Endothelial cell of umbilical vein (primary cell): ENCODE measurements around the gene ITM2B. TPM values are rescaled to one million over a fixed set of nuclear protein-coding genes. Genes with fewer than 3 reads are reported as not detected.

Experiments used
- BruUV-seq: library from RNA; stranded (reverse); fragments of 400-500 nt; replicated peaks from 2 replicates; lab custom pipeline; 2021; lab: Mats Ljungman, UMichigan
- CTCF ChIA-PET: fragments of 300-600, 350-600 bp; sonication (Branson Sonifier 250); formaldehyde crosslinking; loops from one replicate; lab custom pipeline; 2021; ENCODE audit warnings: antibody characterized with exemption, inconsistent platforms; lab: Charles Lee
- POLR2A ChIA-PET: fragments of 300-600, 350-600 bp; sonication (Branson Sonifier 250); formaldehyde crosslinking; loops from one replicate; lab custom pipeline; 2021; ENCODE audit warnings: antibody characterized with exemption, inconsistent platforms; lab: Charles Lee
- DNase-seq: peaks from one replicate; pipeline ENCODE4 v3.0.0-alpha.2; 2011; ENCODE audit warnings: low read depth, low spot score
- FAIRE-seq: peaks from 2 replicates; lab custom pipeline; 2011; peaks lifted over from hg19 to GRCh38; lab: Jason Lieb, UNC
- H2AFZ ChIP-seq: 2 replicates; pipeline ENCODE4 v1.6.0; 2012; ENCODE audit warnings: low read depth, low read length, control low read depth, inconsistent platforms
- H3K27ac ChIP-seq: 2 replicates; pipeline ENCODE4 v1.5.1; 2011; ENCODE audit warnings: low read depth, mild to moderate bottlenecking, control low read depth, low read length, moderate library complexity; ENCODE audit not compliant: insufficient read depth
- H3K27me3 ChIP-seq, 2 experiments: 2 replicates each; pipeline versions ENCODE4 v1.6.0 to v1.6.1; 2011; ENCODE audit warnings: low read length in 2 of 2, mixed read lengths in 1 of 2; ENCODE audit not compliant: control insufficient read depth in 2 of 2, insufficient read depth in 2 of 2
- H3K36me3 ChIP-seq, 2 experiments: 2 replicates in 1 of 2; 3 replicates in 1 of 2; pipeline ENCODE4 v1.5.1; 2011; ENCODE audit warnings: low read length in 2 of 2, mild to moderate bottlenecking in 1 of 2, moderate library complexity in 1 of 2; ENCODE audit not compliant: control insufficient read depth in 2 of 2, insufficient read depth in 2 of 2; ENCODE audit errors: extremely low read depth in 1 of 2
- H3K4me1 ChIP-seq: 3 replicates; pipeline ENCODE4 v1.5.1; 2011; ENCODE audit warnings: mild to moderate bottlenecking, low read length; ENCODE audit not compliant: control insufficient read depth, insufficient read depth; ENCODE audit errors: extremely low read depth
- H3K4me2 ChIP-seq: 2 replicates; pipeline ENCODE4 v1.6.1; 2011; ENCODE audit warnings: low read length, control low read depth, mixed read lengths; ENCODE audit not compliant: insufficient read depth
- H3K4me3 ChIP-seq, 3 experiments: fragments of 200-600 bp in 1 of 3; sonication (generic), shearing (Covaris generic) in 1 of 3; replicated peaks in 1 of 3; 2 replicates each; pipeline ENCODE4 v1.5.1; 2011 to 2016; ENCODE audit warnings: control low read depth in 3 of 3, low read length in 3 of 3, mild to moderate bottlenecking in 2 of 3, inconsistent platforms in 1 of 3, low read depth in 1 of 3, moderate library complexity in 1 of 3; ENCODE audit not compliant: insufficient read depth in 1 of 3
- H3K79me2 ChIP-seq: 2 replicates; pipeline ENCODE4 v1.6.0; 2012; ENCODE audit warnings: low read length, inconsistent platforms; ENCODE audit not compliant: control insufficient read depth, insufficient read depth
- H3K9ac ChIP-seq: replicated peaks from 2 replicates; pipeline ENCODE3; 2011; ENCODE audit warnings: low read length, control low read depth; ENCODE audit not compliant: insufficient read depth; ENCODE audit errors: extremely low read depth
- H3K9me1 ChIP-seq: replicated peaks from 3 replicates; pipeline ENCODE4 v1.6.0; 2011; ENCODE audit warnings: mild to moderate bottlenecking, low read length; ENCODE audit not compliant: control insufficient read depth, insufficient read depth; ENCODE audit errors: extremely low read depth
- H3K9me3 ChIP-seq: replicated peaks from 2 replicates; pipeline ENCODE4 v1.5.1; 2012; ENCODE audit warnings: low read length, inconsistent platforms; ENCODE audit not compliant: control insufficient read depth, insufficient read depth
- H4K20me1 ChIP-seq: replicated peaks from 2 replicates; pipeline ENCODE3; 2011; ENCODE audit warnings: mild to moderate bottlenecking, low read length; ENCODE audit not compliant: control insufficient read depth, insufficient read depth; ENCODE audit errors: extremely low read depth
- CTCF ChIP-seq, 2 donors: IDR thresholded peaks; 1 replicate in 1 of 2; 2 replicates in 1 of 2; pipeline ENCODE4 v1.5.1; 2011; ENCODE audit warnings: low read length in 2 of 2, mild to moderate bottlenecking in 2 of 2, moderate library complexity in 2 of 2, control low read depth in 1 of 2, inconsistent platforms in 1 of 2, low read depth in 1 of 2; ENCODE audit not compliant: insufficient read depth in 1 of 2; ENCODE audit errors: extremely low read depth in 1 of 2
- JUN ChIP-seq: IDR thresholded peaks from 2 replicates; pipeline ENCODE4 v1.6.1; 2011; ENCODE audit warnings: borderline replicate concordance, low read depth; ENCODE audit not compliant: insufficient read length, insufficient read depth
- MAX ChIP-seq: IDR thresholded peaks from 2 replicates; pipeline ENCODE4 v1.6.1; 2011; ENCODE audit not compliant: insufficient read depth, insufficient read length
- MYC ChIP-seq: IDR thresholded peaks from one replicate; pipeline ENCODE4 v1.6.1; 2011; ENCODE audit warnings: mild to moderate bottlenecking, low read depth, low read length
- dilution Hi-C: fragments of 300-500 bp; cut with MboI; formaldehyde crosslinking; loops from one replicate; pipeline ENCODE4 v1.15.0; 2019; ENCODE audit warnings: low sequenced_read_pairs; ENCODE audit not compliant: extremely low pct_ligation_motif_present
- intact Hi-C: fragments of 100-400 bp; cut with micrococcal nuclease; formaldehyde crosslinking; loops from one replicate; pipeline ENCODE4 v1.10.0; 2022
- polyA plus RNA-seq, 4 experiments: library from polyadenylated mRNA; depleted of rRNA in 3 of 4; stranded (reverse) in 3 of 4; unstranded in 1 of 4; fragments of >200 nt; gene quantifications; 2 replicates each; pipeline versions ENCODE4 v1.2.1 to v1.2.3, GENCODE V29; 2011 to 2012; ENCODE audit warnings: missing spikeins in 1 of 4
- total RNA-seq: library from RNA; stranded (reverse); gene quantifications from 2 replicates; pipeline ENCODE4 v1.2.3, GENCODE V29; 2021

ITM2B gene
- total and polyA plus RNA-seq, 2 donors (not counting 3 experiments of a cell fraction or from before 2014, with no cell fraction given): 150 to 271 TPM

- no peak overlapping the region for H3K27ac ChIP-seq
- H3K9me1 ChIP-seq: no peaks in the 10 kb centered on the region
- H4K20me1 ChIP-seq: no peaks in the 10 kb centered on the region
- no peak overlapping the region for H3K4me2 ChIP-seq
- dilution Hi-C loops (no loop called here), intact Hi-C loops (no loop called here)
- DNase-seq (no peak), FAIRE-seq (no peak)
- BruUV-seq: no TSS peak
- H3K9me3 ChIP-seq: no peaks in the 10 kb centered on the region
- H3K4me1 ChIP-seq: no peaks in the 10 kb centered on the region
- H3K36me3 ChIP-seq: peaks cover 0 to 7% of the 10 kb centered on the region in 2 experiments
- H3K4me3 ChIP-seq: no peak overlapping the region
- H3K9ac ChIP-seq: no peak overlapping the region
- POLR2A ChIA-PET: no interaction called here
- peaks cover 12% of the 10 kb centered on the region for H3K79me2 ChIP-seq
- H3K27me3 ChIP-seq: no peaks in the 10 kb centered on the region
- no peak overlapping the region for H2AFZ ChIP-seq
- no peak for TF ChIP-seq MYC
- CTCF ChIA-PET: interaction anchor here (0.7 to 2.4 kb wide), 2 partner anchors 263 to 1250 kb away, joined by 3 to 6 read pairs; no protein-coding TSS in a partner anchor
These were observed 83.1 kb downstream of the ITM2B start for GRCh38 chr13:48315969-48316650.

- DNase-seq (no peak), FAIRE-seq (no peak)
- H3K4me2 ChIP-seq: no peak overlapping the region
- H3K27me3 ChIP-seq: no peaks in the 10 kb centered on the region
- H3K4me3 ChIP-seq: no peak overlapping the region
- H3K36me3 ChIP-seq: peaks cover 0 to 7% of the 10 kb centered on the region in 2 experiments
- TF ChIP-seq CTCF (IDR thresholded peaks at IDR 0.05; ENCODE audit: extremely low read depth in 1 of 2, insufficient read depth in 1 of 2, low read depth in 1 of 2, low read length in 2 of 2) (no peak), JUN (no peak), MAX (no peak)
- CTCF ChIA-PET: interaction anchor here (0.7 kb wide), 1 partner anchor 1249 kb away, joined by 3 read pairs; no protein-coding TSS in a partner anchor
- POLR2A ChIA-PET: no interaction called here
- no peaks in the 10 kb centered on the region for H3K9me3 ChIP-seq
- H3K27ac ChIP-seq: no peak overlapping the region
- intact Hi-C loops (no loop called here), dilution Hi-C loops (no loop called here)
- H2AFZ ChIP-seq: no peak overlapping the region
- H3K9me1 ChIP-seq: no peaks in the 10 kb centered on the region
- H3K9ac ChIP-seq: no peak overlapping the region
- peaks cover 10% of the 10 kb centered on the region for H3K79me2 ChIP-seq
- H4K20me1 ChIP-seq: no peaks in the 10 kb centered on the region
- H3K4me1 ChIP-seq: no peaks in the 10 kb centered on the region
- BruUV-seq: no TSS peak
These were observed 84.0 kb downstream of the ITM2B start for GRCh38 chr13:48316826-48317510.
